Activated naive CD8-positive, alpha-beta T cell treated with anti-CD3 and anti-CD28 coated beads, Interleukin-2, amount 50 U/mL, for 24 hours (primary cell): ENCODE data around the gene PTPRCAP.

Experiments
- ATAC-seq: fragments of 150-1000 bp; cut with Tn5 transposase; one replicate; pipeline ENCODE4 v1.10.0; 2021
- DNase-seq: peaks from one replicate; pipeline ENCODE4 v3.0.0; 2021
- H3K27ac Mint-ChIP-seq: one replicate; pipeline ENCODE4 v1.8.0; 2021; ENCODE audit warnings: mild to moderate bottlenecking, mixed read lengths
- H3K27me3 Mint-ChIP-seq: one replicate; pipeline ENCODE4 v1.8.0; 2021; ENCODE audit warnings: mixed read lengths
- H3K36me3 Mint-ChIP-seq: one replicate; pipeline ENCODE4 v1.8.0; 2021; ENCODE audit warnings: low read depth, mixed read lengths
- H3K4me1 Mint-ChIP-seq: one replicate; pipeline ENCODE4 v1.8.0; 2021; ENCODE audit warnings: mixed read lengths
- H3K4me3 Mint-ChIP-seq: one replicate; pipeline ENCODE4 v1.8.0; 2021; ENCODE audit warnings: mild to moderate bottlenecking, moderate library complexity, mixed read lengths
- H3K9me3 Mint-ChIP-seq: one replicate; pipeline ENCODE4 v1.8.0; 2021; ENCODE audit warnings: mixed read lengths

PTPRCAP gene

GRCh38 chr11:67453816-67454732 is 16.6 kb upstream of the PTPRCAP start:
- H3K36me3 Mint-ChIP-seq, result no peaks in the 10 kb centered on the region
- H3K9me3 Mint-ChIP-seq, result no peaks in the 10 kb centered on the region
- H3K27me3 Mint-ChIP-seq, result no peaks in the 10 kb centered on the region
- ATAC-seq, result no peak
- H3K4me3 Mint-ChIP-seq, result no peak overlapping the region
- peaks cover 12% of the 10 kb centered on the region for H3K4me1 Mint-ChIP-seq
- H3K27ac Mint-ChIP-seq, result no peak overlapping the region
- DNase-seq, result no peak

- DNase-seq (no peak), ATAC-seq (no peak)
- Mint-ChIP-seq H3K27ac (no peak within 1 kb of the TSS), H3K4me3 (no peak within 1 kb of the TSS), H3K9me3 (no peaks in the 10 kb centered on the region), H3K36me3 (no peaks in the 10 kb centered on the region), H3K4me1 (peaks cover 19% of the 10 kb centered on the region), H3K27me3 (no peaks in the 10 kb centered on the region)
These were observed 14.9 kb upstream of the PTPRCAP start, which contains the start of gene GPR152 for GRCh38 chr11:67452141-67452952. GPR152 (minus strand) TSS chr11:67452729; CDS start chr11:67452724, 5 bp downstream.

GRCh38 chr11:67451658-67451976 is 14.1 kb upstream of the PTPRCAP start:
- ATAC-seq (no peak), DNase-seq (no peak)
- Mint-ChIP-seq H3K36me3 (no peaks in the 10 kb centered on the region), H3K4me1 (peaks cover 22% of the 10 kb centered on the region), H3K27ac (no peak overlapping the region), H3K9me3 (no peaks in the 10 kb centered on the region), H3K27me3 (no peaks in the 10 kb centered on the region), H3K4me3 (no peak overlapping the region)

GRCh38 chr11:67450796-67451657 is 13.5 kb upstream of the PTPRCAP start:
- DNase-seq (no peak), ATAC-seq (no peak)
- no peaks in the 10 kb centered on the region for H3K27me3 Mint-ChIP-seq
- H3K36me3 Mint-ChIP-seq, result no peaks in the 10 kb centered on the region
- H3K4me1 Mint-ChIP-seq, result peaks cover 26% of the 10 kb centered on the region
- H3K4me3 Mint-ChIP-seq, result no peak overlapping the region
- H3K27ac Mint-ChIP-seq, result no peak overlapping the region
- no peaks in the 10 kb centered on the region for H3K9me3 Mint-ChIP-seq

GRCh38 chr11:67449116-67449844 is 11.8 kb upstream of the PTPRCAP start:
- no peaks in the 10 kb centered on the region for H3K9me3 Mint-ChIP-seq
- no peak overlapping the region for H3K4me3 Mint-ChIP-seq
- ATAC-seq, result no peak
- no peaks in the 10 kb centered on the region for H3K36me3 Mint-ChIP-seq
- DNase-seq, result no peak
- H3K4me1 Mint-ChIP-seq, result peaks cover 43% of the 10 kb centered on the region
- no peak overlapping the region for H3K27ac Mint-ChIP-seq
- no peaks in the 10 kb centered on the region for H3K27me3 Mint-ChIP-seq

GRCh38 chr11:67448220-67448609 is 10.7 kb upstream of the PTPRCAP start:
- DNase-seq (no peak), ATAC-seq (no peak)
- Mint-ChIP-seq H3K9me3 (no peaks in the 10 kb centered on the region), H3K4me1 (peaks cover 50% of the 10 kb centered on the region), H3K27ac (no peak overlapping the region), H3K4me3 (no peak overlapping the region), H3K27me3 (no peaks in the 10 kb centered on the region), H3K36me3 (no peaks in the 10 kb centered on the region)

- Mint-ChIP-seq H3K4me1 (peaks cover 65% of the 10 kb centered on the region), H3K9me3 (no peaks in the 10 kb centered on the region), H3K27me3 (no peaks in the 10 kb centered on the region), H3K27ac (peak overlapping the region; percentile 47), H3K4me3 (peak overlapping the region; percentile 73), H3K36me3 (no peaks in the 10 kb centered on the region)
- ATAC-seq (no peak), DNase-seq (no peak)
These were observed 8.0 kb upstream of the PTPRCAP start for GRCh38 chr11:67445515-67445914.

GRCh38 chr11:67442504-67443404 is 5.3 kb upstream of the PTPRCAP start:
- Mint-ChIP-seq H3K27me3 (no peaks in the 10 kb centered on the region), H3K4me3 (peak overlapping the region; percentile 36), H3K4me1 (peaks cover 69% of the 10 kb centered on the region), H3K27ac (peak overlapping the region; percentile 60), H3K9me3 (no peaks in the 10 kb centered on the region), H3K36me3 (peaks cover 10% of the 10 kb centered on the region)
- ATAC-seq, result no peak
- no peak for DNase-seq

GRCh38 chr11:67441731-67442351 is 4.4 kb upstream of the PTPRCAP start:
- Mint-ChIP-seq H3K4me3 (peak overlapping the region; percentile 36), H3K27ac (no peak overlapping the region), H3K9me3 (no peaks in the 10 kb centered on the region), H3K4me1 (peaks cover 65% of the 10 kb centered on the region), H3K36me3 (peaks cover 12% of the 10 kb centered on the region), H3K27me3 (no peaks in the 10 kb centered on the region)
- no peak for ATAC-seq
- no peak for DNase-seq

- H3K27me3 Mint-ChIP-seq, result no peaks in the 10 kb centered on the region
- peaks cover 67% of the 10 kb centered on the region for H3K4me1 Mint-ChIP-seq
- H3K9me3 Mint-ChIP-seq, result no peaks in the 10 kb centered on the region
- DNase-seq (no peak), ATAC-seq (no peak)
- no peak overlapping the region for H3K4me3 Mint-ChIP-seq
- H3K36me3 Mint-ChIP-seq, result peaks cover 18% of the 10 kb centered on the region
- H3K27ac Mint-ChIP-seq, result peak overlapping the region; percentile 56
These were observed 3.6 kb upstream of the PTPRCAP start for GRCh38 chr11:67441098-67441563.

- no peaks in the 10 kb centered on the region for H3K9me3 Mint-ChIP-seq
- H3K27me3 Mint-ChIP-seq, result no peaks in the 10 kb centered on the region
- peaks cover 21% of the 10 kb centered on the region for H3K36me3 Mint-ChIP-seq
- peaks cover 65% of the 10 kb centered on the region for H3K4me1 Mint-ChIP-seq
- no peak for ATAC-seq
- peak overlapping the region; percentile 94 for H3K4me3 Mint-ChIP-seq
- peak overlapping the region; percentile 83 for H3K27ac Mint-ChIP-seq
- DNase-seq, result no peak
These were observed 3.0 kb upstream of the PTPRCAP start for GRCh38 chr11:67440229-67441097.
